HEK293T (cell line): ENCODE measurements around the gene COL5A1.

ENCODE experiments used
- ARNT ChIP-seq: fragments of 450-650 bp; IDR thresholded peaks from 2 replicates; pipeline ENCODE4 v1.6.1; 2017; ENCODE audit warnings: mild to moderate bottlenecking
- BHLHE40 ChIP-seq: fragments of 450-650 bp; IDR thresholded peaks from 2 replicates; pipeline ENCODE4 v1.6.1; 2016; ENCODE audit warnings: mild to moderate bottlenecking, moderate library complexity, borderline replicate concordance
- ELF4 ChIP-seq: fragments of 450-650 bp; IDR thresholded peaks from 2 replicates; pipeline ENCODE4 v1.6.1; 2017; ENCODE audit warnings: antibody characterized with exemption
- FOXA1 ChIP-seq: fragments of 450-650 bp; IDR thresholded peaks from 2 replicates; pipeline ENCODE4 v1.6.1; 2016; ENCODE audit warnings: mild to moderate bottlenecking
- FOXK2 ChIP-seq: fragments of 450-650 bp; IDR thresholded peaks from 2 replicates; pipeline ENCODE4 v1.6.1; 2016; ENCODE audit warnings: mild to moderate bottlenecking
- FOXM1 ChIP-seq: fragments of 450-650 bp; IDR thresholded peaks from 2 replicates; pipeline ENCODE4 v1.6.1; 2017; ENCODE audit warnings: mild to moderate bottlenecking, borderline replicate concordance
- HDGF ChIP-seq: fragments of 450-650 bp; IDR thresholded peaks from 2 replicates; pipeline ENCODE4 v1.6.1; 2017; ENCODE audit warnings: antibody characterized with exemption, borderline replicate concordance
- L3MBTL2 ChIP-seq: fragments of 450-650 bp; conservative IDR thresholded peaks from 2 replicates; pipeline ENCODE4 v1.6.1; 2016; ENCODE audit warnings: mild to moderate bottlenecking
- NFRKB ChIP-seq: fragments of 450-650 bp; IDR thresholded peaks from 2 replicates; pipeline ENCODE4 v1.6.1; 2016; ENCODE audit warnings: mild to moderate bottlenecking, moderate library complexity
- PKNOX1 ChIP-seq: fragments of 450-650 bp; IDR thresholded peaks from 2 replicates; pipeline ENCODE4 v1.6.1; 2016
- SP1 ChIP-seq: fragments of 450-650 bp; IDR thresholded peaks from 2 replicates; pipeline ENCODE4 v1.6.1; 2017
- SUZ12 ChIP-seq: fragments of 450-650 bp; IDR thresholded peaks from 2 replicates; pipeline ENCODE4 v1.6.1; 2016; ENCODE audit warnings: mild to moderate bottlenecking
- TARDBP ChIP-seq: fragments of 450-650 bp; IDR thresholded peaks from 2 replicates; pipeline ENCODE4 v1.6.1; 2016
- ZNF384 ChIP-seq: fragments of 450-650 bp; IDR thresholded peaks from 2 replicates; pipeline ENCODE4 v1.6.1; 2016

GRCh38 chr9:134638502-134639090 is 3.0 kb upstream of the COL5A1 start:
- no peak for TF ChIP-seq L3MBTL2
- no peak for TF ChIP-seq SP1
- TF ChIP-seq ELF4, result no peak
- no peak for TF ChIP-seq FOXK2
- TF ChIP-seq BHLHE40, result no peak
- TF ChIP-seq FOXM1, result no peak
- no peak for TF ChIP-seq SUZ12
- TF ChIP-seq FOXA1, result no peak
- no peak for TF ChIP-seq NFRKB
- TF ChIP-seq PKNOX1, result no peak
- TF ChIP-seq TARDBP, result no peak
- no peak for TF ChIP-seq ARNT
- no peak for TF ChIP-seq HDGF
- no peak for TF ChIP-seq ZNF384
